OCI-LY1 (cell line): ENCODE data around the gene ZNF738.

ENCODE experiments used
- CTCF ChIP-seq: fragments of 200-600 bp; sonication (generic), shearing (Covaris generic); IDR thresholded peaks from 2 replicates; pipeline ENCODE4 v1.5.1; 2017; ENCODE audit warnings: mild to moderate bottlenecking, antibody characterized with exemption, low read length, moderate library complexity, mixed read lengths
- EZH2 ChIP-seq: fragments of 200-600 bp; sonication (generic), shearing (Covaris generic); IDR thresholded peaks from 2 replicates; pipeline ENCODE4 v1.8.0; 2017; ENCODE audit warnings: borderline replicate concordance, mixed run types, mild to moderate bottlenecking, antibody characterized with exemption, low read length, moderate library complexity, mixed read lengths

- TF ChIP-seq CTCF, result no peak
- TF ChIP-seq EZH2, result no peak
Observed at GRCh38 chr19:21328885-21329605, 29.8 kb upstream of the ZNF738 start, which contains the start of gene ZNF708.
